GM12891 (cell line): ENCODE results near the gene TMOD1.

Source experiments
- DNase-seq: peaks from one replicate; pipeline ENCODE4 v3.0.0; 2011; ENCODE audit warnings: low spot score; ENCODE audit not compliant: insufficient read length
- FAIRE-seq: peaks from 2 replicates; lab custom pipeline; 2011; peaks lifted over from hg19 to GRCh38; lab: Jason Lieb, UNC
- PAX5 ChIP-seq: IDR thresholded peaks from 2 replicates; pipeline ENCODE4 v1.6.1; 2011; ENCODE audit warnings: low read length, moderate library complexity, mild to moderate bottlenecking; ENCODE audit not compliant: insufficient read depth, severe bottlenecking
- POLR2A ChIP-seq: IDR thresholded peaks from 2 replicates; pipeline ENCODE4 v1.6.1; 2011; ENCODE audit warnings: low read depth, low read length, control low read depth
- POLR2AphosphoS5 ChIP-seq: IDR thresholded peaks from 2 replicates; pipeline ENCODE4 v1.6.1; 2011; ENCODE audit warnings: low read depth, low read length, control low read depth
- POU2F2 ChIP-seq: IDR thresholded peaks from 2 replicates; pipeline ENCODE4 v1.6.1; 2011; ENCODE audit warnings: low read depth, mild to moderate bottlenecking, control low read depth, low read length, moderate library complexity
- SPI1 ChIP-seq: IDR thresholded peaks from 2 replicates; pipeline ENCODE4 v1.6.1; 2011; ENCODE audit warnings: low read depth, low read length, control low read depth
- TAF1 ChIP-seq: IDR thresholded peaks from 2 replicates; pipeline ENCODE4 v1.6.1; 2011; ENCODE audit warnings: low read depth, low read length, control low read depth

The TMOD1 gene

GRCh38 chr9:97632248-97632984, 130.9 kb downstream of the TMOD1 start:
- no peak for DNase-seq
- peak; percentile 20 for FAIRE-seq
- no peak for TF ChIP-seq POLR2AphosphoS5
- TF ChIP-seq SPI1: no peak
- TF ChIP-seq POU2F2: no peak
- TF ChIP-seq POLR2A: no peak
- TF ChIP-seq PAX5: no peak
- TF ChIP-seq TAF1: no peak

DNA sequence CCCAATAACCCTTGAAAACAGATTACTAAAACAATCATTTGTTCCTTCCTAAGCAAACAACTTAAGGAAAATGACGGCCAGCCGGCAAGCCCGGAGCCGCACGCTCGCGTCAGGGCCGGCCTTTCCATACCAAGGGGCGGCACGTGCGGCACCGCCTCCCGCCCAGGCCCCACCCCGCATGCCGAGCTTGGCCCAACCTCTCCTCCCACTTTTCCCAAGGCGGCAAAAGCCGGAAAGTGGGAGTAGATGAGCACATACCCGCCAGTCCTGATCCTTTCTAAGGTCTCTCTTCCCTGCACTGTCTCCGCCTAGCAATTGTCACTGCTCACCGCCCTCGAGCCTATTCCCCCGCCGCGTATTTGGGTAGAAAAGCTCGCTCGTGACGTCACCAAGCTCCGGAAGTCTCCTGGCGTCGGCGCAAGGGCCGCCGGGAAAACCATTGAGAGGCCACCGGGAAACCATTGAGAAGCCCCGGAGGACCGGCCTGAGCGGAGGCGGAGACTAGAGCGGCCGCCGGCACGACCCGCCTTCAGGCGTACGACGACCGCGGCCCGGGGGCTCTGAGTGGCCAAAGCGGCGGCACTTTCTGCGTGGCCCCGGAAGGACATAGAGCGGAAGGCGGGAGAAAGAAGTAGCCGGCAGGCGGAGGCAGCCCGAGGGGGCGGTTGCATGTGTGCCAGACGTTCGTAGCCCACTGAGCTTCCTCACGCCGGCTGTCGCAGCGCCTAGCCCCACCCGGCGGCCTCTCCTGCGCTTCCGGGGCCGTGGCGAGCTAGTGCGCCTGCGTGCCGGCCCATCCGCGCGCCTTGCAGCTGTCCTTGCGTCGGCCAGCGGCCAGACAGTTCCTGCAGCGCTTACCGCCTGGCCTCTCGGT, 131.8 kb downstream of the TMOD1 start, which contains the start of the genes NCBP1 and TSTD2:
TSS of gene NCBP1 (plus strand) at position 837 of the 874 bp plus-strand sequence. CDS start 61 bp downstream, outside the sequence.
TSS of gene TSTD2 (minus strand) at position 384 of the 874 bp plus-strand sequence. CDS start 5,806 bp downstream, outside the sequence.
- FAIRE-seq (peak; percentile 97), DNase-seq (peak; percentile 82)
- peak; percentile 73; the same call in 1 of the 2 replicates for TF ChIP-seq TAF1
- TF ChIP-seq POLR2AphosphoS5: peak; percentile 81
- TF ChIP-seq POLR2A: peak; percentile 49
- no peak for TF ChIP-seq POU2F2
- TF ChIP-seq PAX5: peak; percentile 19

DNA sequence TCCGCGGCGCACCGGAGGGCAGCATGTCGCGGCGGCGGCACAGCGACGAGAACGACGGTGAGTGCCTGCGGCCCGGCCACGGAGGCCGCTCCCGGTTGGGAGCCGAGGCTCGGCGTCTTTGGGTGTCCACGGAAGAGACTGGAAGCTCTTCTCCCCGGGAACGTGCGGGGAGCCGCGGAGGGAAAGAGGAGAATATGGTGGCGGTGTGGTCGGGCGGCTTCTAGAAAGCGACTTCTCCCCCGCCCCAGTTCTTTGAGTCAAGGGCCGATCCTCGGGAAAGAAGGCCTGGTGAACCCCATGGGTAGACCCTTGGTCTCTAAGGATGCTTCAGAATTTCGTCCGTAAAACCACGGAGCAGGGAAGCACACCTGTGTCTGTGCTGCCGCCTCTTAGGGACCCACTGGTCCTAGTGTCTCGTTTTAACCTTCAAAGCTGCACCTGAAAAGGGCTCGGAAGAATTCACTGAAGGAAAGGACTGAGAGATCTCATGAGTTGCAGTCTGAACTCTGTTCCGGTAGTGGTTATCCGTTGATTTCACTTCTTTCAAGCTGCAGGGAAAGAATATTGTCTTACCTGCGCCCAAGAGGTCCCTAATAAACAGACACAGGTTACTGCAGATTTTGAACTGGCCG, 132.5 kb downstream of the TMOD1 start:
- no peak; the same call in 1 of the 2 replicates for TF ChIP-seq TAF1
- TF ChIP-seq POLR2A: peak; percentile 85
- peak; percentile 48 for FAIRE-seq
- no peak for DNase-seq

DNA sequence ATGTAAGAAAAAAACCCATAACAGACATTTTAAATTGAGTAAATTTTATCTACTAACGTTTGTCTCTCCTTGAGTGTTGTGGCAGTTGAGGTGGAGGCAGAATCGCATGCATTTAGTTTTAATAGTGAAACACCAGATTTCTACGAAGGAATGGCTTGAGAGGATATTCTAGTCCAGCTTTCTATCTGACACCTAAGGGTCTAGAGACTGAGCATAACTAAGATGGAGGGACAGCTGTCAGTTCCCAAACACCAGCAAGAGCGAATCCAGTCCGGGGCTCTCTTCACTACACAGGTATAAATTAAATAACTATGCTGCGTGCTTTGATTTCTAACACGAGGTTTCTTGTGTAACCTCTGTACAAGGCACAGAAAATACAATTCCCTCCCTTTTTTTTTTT, 133.6 kb downstream of the TMOD1 start:
- DNase-seq (no peak), FAIRE-seq (no peak)
- TF ChIP-seq POLR2AphosphoS5 (no peak), POU2F2 (no peak), SPI1 (no peak), POLR2A (no peak)

GRCh38 chr9:97636903-97637302, 135.4 kb downstream of the TMOD1 start:
- DNase-seq (no peak), FAIRE-seq (no peak)
- TF ChIP-seq SPI1: no peak
- no peak for TF ChIP-seq TAF1
- no peak for TF ChIP-seq POU2F2
- no peak for TF ChIP-seq POLR2A
- TF ChIP-seq POLR2AphosphoS5: no peak
- no peak for TF ChIP-seq PAX5

DNA sequence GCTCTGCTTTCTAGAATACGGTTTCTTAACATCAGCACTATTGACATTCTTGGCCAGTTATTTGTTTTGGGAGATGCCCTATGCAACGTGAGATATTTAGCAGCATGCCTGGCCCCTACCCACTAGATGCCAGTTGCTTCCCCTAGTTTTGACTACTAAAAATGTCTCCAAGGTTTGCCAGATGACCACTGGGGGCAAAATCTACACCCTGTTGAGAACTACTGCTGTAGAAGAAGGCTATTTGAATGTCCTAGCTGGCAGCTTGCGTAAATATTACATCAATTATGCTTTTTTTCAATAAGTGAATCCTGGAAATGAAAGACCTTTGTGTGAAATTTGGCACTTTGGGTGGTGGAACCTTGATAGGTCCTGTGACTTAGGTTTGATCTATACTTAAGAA, 137.2 kb downstream of the TMOD1 start:
- TF ChIP-seq POU2F2 (no peak), SPI1 (no peak), POLR2A (no peak), TAF1 (no peak)
- DNase-seq (no peak), FAIRE-seq (no peak)

GRCh38 chr9:97640325-97640724, 138.9 kb downstream of the TMOD1 start:
- no peak for DNase-seq
- TF ChIP-seq PAX5 (no peak), POLR2A (no peak), TAF1 (no peak), POU2F2 (no peak), POLR2AphosphoS5 (no peak), SPI1 (no peak)
- no peak for FAIRE-seq

DNA sequence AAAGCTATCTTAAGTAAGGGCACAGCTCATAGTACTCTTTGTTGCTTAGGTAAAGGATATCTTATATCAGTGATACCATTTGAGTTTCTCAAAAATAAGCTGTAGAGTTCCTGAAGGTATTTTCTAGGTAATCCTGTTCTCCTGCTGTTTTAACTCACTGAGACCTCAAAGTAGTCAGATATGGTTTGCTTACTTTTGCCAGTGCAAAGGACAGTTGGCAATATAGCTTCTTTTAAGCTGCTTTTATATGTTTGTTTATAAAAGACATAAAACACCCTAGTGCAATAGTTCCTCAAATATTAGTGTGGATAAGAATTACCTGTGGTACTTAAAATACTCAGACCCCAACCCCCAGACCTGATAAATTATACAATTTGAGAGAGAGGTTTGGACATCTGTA, 144.3 kb downstream of the TMOD1 start:
- FAIRE-seq (no peak), DNase-seq (no peak)
- no peak for TF ChIP-seq POLR2A
- TF ChIP-seq POU2F2: no peak
- no peak for TF ChIP-seq TAF1
- no peak for TF ChIP-seq PAX5
- no peak for TF ChIP-seq POLR2AphosphoS5
- no peak for TF ChIP-seq SPI1

GRCh38 chr9:97647996-97648395, 146.5 kb downstream of the TMOD1 start:
- DNase-seq (no peak), FAIRE-seq (no peak)
- no peak for TF ChIP-seq PAX5
- no peak for TF ChIP-seq POU2F2
- TF ChIP-seq SPI1: no peak
- no peak for TF ChIP-seq POLR2A
- no peak for TF ChIP-seq TAF1
- no peak for TF ChIP-seq POLR2AphosphoS5
